ENCODE measurements around the gene NF2.

NF2 gene

GRCh38 chr22:29673361-29674066 is 70.1 kb downstream of the NF2 start:
- no peak for DNase-seq

- no peak for DNase-seq
Measured at GRCh38 chr22:29674121-29674520, 70.7 kb downstream of the NF2 start.

DNA sequence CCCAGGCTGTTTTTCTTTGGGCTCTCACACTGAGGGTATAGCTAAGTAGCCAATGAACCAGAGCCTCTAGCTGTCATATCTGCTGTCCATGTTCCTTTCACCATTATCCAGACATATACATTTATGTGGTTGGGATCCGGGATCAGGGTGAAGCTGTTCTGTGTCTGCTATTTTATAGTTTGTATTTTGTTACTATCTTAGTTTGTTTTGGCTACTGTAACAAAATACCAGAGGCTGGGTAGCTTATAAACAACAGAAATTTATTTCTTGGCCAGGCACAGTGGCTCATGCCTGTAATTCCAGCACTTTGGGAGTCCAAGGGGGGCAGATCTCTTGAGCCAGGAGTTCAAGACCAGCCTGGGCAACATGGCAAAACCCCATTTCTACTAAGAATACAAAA is 75.9 kb downstream of the NF2 start:
- no peak for DNase-seq

DNA sequence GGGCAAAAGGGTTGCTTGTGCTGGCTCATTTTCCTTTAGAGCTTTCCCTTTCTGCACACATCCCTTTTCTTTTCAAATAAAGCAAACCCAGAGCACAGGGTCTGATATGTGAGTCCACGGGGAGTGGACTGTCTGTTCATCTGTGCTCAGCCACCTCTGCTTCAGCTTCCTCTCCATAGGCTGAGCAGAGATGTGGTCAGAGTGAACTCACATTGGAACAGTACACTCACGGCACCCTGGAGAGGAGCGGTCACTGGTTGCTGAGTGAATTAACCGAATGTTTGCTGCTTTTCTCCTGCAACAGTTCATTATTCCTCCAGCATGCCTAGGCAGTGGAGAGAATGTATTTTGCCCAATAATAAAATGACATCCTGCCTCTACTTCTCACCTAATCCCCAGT is 80.1 kb downstream of the NF2 start:
- DNase-seq, result no peak

- DNase-seq, result no peak
Measured at GRCh38 chr22:29684244-29684643, 80.8 kb downstream of the NF2 start.

DNA sequence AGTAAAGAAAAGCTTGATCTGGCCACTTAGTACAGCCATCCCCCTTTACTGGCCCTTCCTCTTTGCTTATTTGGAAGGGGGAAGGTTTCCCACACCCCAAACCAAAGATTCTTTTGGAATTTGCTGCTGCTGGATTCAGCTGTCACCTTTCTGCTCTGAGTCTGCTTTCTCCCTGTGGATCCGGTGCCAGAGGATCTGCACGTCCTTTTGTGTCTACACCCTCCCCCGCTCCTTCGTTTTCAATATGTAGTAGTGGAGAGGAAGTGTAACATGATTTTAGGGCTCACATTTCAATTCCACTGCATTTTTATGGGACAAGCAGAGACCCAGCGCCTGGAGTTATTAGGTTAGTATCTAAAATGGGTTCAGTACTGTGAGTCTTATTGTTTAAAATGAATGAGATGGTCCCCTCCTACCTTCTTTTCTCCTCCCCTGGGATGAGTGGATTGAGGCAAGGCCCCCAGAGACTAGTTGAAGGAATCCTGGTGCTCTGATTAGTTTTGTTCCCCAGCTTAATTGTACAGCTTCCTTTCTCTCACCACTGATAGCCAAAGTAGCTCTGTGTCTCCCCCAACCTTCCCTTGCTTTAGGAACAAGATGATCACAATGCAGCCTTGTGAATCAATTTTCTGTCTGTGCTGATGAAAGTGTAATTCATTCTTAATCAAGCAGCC is 85.9 kb downstream of the NF2 start:
- DNase-seq, result no peak

GRCh38 chr22:29689880-29690213 is 86.4 kb downstream of the NF2 start:
- peak; percentile 20 for DNase-seq

- DNase-seq, result no peak
Measured at GRCh38 chr22:29690476-29690875, 87.0 kb downstream of the NF2 start.

DNA sequence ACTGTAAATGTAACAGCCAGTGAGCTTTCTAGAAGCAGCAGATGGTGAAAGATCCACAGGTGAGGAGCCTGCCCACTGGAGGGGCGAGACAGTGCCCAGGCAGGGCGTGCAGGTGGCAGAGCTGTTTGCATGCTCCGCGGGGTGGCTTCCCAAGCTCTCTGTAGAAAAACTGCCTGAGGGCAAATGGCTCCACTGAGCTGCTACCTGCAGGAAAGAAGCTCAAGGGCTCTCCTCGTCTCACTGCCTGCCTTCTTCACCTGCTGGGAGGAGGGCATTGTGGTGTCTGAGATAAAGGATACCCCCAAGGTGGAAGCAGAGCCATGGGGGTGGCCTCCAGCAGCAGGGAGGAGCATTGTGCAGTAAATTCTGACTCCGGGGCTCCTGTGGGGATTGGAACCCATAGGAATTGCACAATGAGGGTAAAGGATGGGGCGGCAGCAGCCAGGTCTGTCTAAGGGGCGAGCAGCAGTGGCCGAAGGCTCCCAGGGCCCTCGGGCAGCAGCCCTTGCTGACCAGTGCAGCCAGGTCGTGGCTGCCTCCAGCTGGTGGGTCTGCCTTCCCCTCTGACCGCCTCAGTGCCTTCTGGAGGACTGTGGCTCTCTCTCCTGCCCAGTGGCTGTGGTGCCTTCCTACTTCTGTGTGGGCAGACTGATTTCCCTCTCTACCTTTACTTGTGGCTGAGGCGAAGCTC is 88.3 kb downstream of the NF2 start:
- DNase-seq, result no peak

DNA sequence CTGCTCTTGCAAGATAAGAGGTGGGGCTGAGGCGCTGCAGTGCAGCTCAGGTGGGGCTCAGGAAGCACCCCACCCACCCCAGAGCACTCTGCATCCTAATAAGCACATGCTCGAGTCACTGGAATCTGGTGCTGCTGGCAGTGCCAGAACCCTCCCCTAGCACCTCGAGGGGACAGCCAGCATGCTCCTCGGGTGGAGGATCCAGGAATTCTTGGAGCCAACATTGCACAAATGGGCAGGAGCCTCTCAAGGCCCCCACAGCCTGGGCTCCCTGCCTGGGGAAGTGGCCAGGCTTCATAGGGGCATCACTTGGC is 88.9 kb downstream of the NF2 start:
- DNase-seq, result no peak

GRCh38 chr22:29693161-29693560 is 89.7 kb downstream of the NF2 start:
- no peak for DNase-seq

- DNase-seq, result no peak
Measured at GRCh38 chr22:29693671-29694070, 90.2 kb downstream of the NF2 start.

DNA sequence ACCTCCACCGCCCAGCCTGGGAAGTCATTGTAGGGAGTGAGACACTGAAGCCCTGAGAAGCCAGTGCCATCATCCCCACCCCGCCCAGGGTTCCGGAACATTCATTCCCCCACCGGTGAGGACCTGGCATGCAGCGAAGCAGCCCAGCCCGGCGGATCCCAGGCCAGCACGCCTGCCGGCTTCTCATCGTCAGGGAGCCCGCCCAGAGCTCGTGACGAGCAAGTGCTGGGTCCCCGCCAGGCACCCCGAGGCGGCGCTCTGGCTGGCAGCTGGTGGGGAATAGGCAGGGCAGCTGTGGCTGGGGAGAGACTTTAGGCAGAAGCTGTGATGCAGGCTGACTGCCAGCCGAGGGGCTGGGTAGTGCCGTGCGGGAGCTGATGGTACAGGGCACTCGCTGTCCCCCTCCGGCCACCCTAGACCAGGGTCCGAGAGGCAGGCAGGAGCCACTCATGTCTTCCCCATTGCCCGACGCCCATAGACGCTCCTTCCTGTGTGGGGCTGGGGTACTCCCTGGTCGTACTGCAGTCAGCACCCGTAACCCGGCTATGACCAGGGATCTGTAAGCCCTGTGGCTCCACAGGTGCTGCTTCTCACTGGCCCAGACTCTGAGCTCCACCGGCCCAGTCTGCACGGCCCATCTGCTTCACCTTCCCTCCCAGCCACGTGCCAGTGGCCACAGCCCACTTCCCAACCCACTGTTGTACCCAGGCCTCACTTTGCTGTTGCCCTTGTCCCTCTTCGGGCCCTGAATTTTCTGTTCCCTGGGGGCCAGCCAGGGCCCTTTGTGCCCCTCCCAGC is 91.9 kb downstream of the NF2 start:
- no peak for DNase-seq

GRCh38 chr22:29697853-29698598 is 94.6 kb downstream of the NF2 start:
- no peak for DNase-seq

DNA sequence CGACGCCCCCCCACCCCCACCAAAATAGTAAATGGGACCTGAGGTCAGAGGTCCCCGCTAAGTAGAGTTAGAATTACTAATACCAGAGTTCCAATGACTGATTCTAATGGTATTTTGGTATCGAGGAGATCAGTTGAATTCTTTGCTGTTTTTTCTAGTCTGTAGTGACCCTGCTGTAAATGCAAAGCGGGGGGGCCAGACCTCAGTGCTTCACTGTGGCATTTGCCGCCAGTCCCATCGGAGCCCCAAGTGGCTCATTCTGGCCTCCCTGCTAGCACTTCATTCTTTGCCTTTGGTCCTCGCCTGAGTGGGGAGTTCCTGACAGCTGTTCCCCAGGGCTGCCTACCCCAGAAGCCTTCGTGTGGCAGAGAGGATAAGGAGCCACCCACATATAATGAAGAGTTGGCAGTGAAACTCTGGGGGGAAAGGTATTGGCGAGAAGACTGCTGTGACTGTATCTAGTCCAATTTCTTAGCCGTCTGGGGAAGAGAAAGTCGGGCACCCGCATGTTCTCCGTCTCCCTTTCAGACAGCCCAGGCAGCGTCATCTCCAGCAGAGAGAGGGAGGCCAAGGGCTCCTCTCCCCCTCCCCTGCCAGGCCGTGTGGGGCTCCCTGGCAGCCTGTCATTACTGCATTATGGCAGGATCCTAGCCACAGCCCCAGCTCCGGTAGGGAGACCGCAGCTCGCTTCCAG is 96.9 kb downstream of the NF2 start:
- DNase-seq, result no peak

DNA sequence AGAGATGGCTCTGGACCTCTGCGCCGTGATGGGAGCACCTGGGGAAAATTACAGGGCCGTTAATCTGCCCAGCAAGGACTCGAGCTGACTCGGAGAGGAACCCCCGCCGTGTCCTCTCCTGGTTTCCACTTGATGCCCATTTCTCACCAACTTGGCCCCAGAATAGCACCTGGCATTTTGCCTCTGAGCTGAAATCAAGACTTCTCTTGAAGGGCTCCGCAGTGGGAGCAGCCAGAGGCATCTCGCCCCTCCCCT is 97.4 kb downstream of the NF2 start:
- no peak for DNase-seq

DNA sequence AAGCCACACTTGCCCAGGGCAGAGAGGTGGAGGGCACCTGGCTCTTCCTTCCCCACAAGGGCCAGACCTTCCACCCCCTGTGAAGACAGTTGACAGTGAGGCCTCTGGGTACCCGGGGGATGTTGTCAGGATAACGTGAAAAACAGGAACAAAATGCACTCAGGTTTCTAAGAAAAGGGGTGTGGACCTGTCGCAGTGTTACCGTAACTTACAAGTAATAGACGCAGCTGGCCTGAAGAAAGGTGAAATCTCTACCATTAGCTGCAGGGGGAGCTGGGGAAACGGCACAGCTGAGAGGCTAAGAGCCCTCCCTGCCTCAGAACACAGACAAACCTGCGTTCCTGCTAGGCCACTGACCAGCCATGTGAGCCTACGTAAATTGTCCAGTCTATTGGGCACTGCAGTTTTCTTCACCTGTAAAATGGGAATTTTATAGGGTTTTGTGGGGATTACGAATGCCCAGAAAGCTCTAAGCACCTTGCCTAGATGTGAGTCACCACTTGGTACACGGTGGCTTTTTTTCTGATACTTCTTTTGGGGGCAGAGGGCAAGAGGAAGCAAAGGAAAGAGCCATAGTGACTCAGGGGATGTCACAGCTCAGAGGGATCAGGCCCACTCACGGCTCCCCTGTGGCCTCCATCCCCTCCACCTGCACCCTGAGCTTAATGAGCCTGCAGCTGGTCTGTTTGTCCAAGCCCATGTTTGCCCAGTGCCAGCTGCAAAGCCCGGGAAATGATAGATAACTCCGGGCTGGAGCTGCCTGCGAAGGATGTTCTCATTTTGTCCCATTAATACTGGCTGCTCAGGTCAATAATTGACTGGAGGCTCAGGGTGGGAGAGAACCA is 97.9 kb downstream of the NF2 start:
- DNase-seq, result peak; percentile 17

DNA sequence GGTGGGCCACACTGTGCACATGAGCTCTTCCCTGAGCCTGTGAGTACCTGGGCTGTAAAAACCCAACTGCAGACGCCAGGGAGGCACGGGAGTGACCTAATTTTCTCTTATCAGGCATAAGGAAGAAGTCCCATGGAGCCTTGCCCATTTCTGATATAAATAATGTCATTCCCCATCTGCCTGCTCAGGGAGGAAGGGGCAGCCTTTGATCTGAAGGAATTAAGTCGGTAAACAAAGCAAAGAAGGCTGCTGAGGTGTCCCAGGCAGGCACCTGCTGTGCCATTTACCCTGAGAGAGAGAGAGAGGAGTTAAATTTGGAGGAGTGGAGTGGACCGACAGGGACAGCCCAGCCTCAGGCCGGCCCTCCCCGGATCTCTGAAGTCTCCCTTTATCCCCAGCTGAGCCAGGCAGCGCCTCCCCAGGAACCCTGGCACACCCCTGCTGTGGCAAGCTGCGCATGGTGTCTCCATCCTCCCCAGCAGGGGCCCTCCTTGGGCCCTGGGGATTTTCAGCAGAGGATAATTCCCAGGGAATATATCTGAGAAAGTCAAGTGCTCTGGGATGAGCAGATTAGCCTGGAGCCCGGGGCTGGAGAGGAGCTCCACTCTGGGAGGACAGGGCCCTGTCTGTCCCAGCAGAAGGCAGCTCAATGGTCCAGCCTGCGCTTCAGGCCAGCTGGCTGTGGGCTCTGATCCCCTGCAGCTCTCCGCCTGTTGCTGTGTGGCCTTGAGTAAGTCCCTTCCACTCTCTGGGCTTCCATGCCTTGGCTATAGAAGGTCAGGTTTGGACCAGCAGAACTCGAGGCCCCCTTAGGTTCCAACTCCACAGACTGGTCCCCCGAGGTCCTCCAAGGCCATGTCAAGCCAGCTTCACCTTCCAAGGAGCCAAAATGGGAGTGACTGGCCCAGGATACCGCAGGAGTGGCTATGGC is 98.8 kb downstream of the NF2 start:
- DNase-seq, result no peak

- no peak for DNase-seq
Measured at GRCh38 chr22:29702931-29703501, 99.6 kb downstream of the NF2 start.

GRCh38 chr22:29703569-29704195 is 100.2 kb downstream of the NF2 start:
- no peak for DNase-seq

Measured in CD4-positive, alpha-beta T cell treated with Interleukin-17A for 1 hour (primary cell).